Cardiac muscle cell (in vitro differentiated cells and primary cell): ENCODE results near the gene RSPH3. TPM values are rescaled to one million over a fixed set of nuclear protein-coding genes. Genes with fewer than 3 reads are reported as not detected.

ENCODE experiments used
- DNase-seq, 2 donors: peaks; one replicate each; pipeline versions ENCODE4 v3.0.0 to v3.0.0-alpha.2; 2010 to 2017; ENCODE audit warnings: low read depth in 1 of 2, low spot score in 1 of 2
- H3K27ac ChIP-seq: fragments of 200-600 bp; sonication (generic); 2 replicates; pipeline ENCODE4 v1.5.1; 2016
- H3K27me3 ChIP-seq: fragments of 200-600 bp; sonication (generic); 2 replicates; pipeline ENCODE4 v1.6.0; 2016; ENCODE audit warnings: control low read depth
- H3K36me3 ChIP-seq: fragments of 200-600 bp; sonication (generic); 2 replicates; pipeline ENCODE4 v1.5.1; 2016; ENCODE audit warnings: control low read depth
- H3K4me1 ChIP-seq: fragments of 200-600 bp; sonication (generic); 2 replicates; pipeline ENCODE4 v1.8.1; 2017; ENCODE audit warnings: low read depth, mild to moderate bottlenecking, mixed run types
- H3K4me3 ChIP-seq: fragments of 200-600 bp; sonication (generic); 2 replicates; pipeline ENCODE4 v1.5.1; 2016; ENCODE audit warnings: mild to moderate bottlenecking
- H3K9me3 ChIP-seq: fragments of 200-600 bp; sonication (generic); 2 replicates; pipeline ENCODE4 v1.5.1; 2017; ENCODE audit warnings: low read depth, mild to moderate bottlenecking, control low read depth
- CTCF ChIP-seq: IDR thresholded peaks from 2 replicates; pipeline ENCODE4 v1.5.1; 2012; ENCODE audit warnings: low read depth, mild to moderate bottlenecking, low read length
- polyA plus RNA-seq: library from polyadenylated mRNA; unstranded; fragments of >200 nt; fragmentation: Nextera tagmentation; extraction: Ambion mirVana; gene quantifications from 2 replicates; pipeline ENCODE4 v1.2.1, GENCODE V29; 2016
- total RNA-seq: library from RNA; depleted of rRNA; stranded (reverse); fragments of >200 nt; gene quantifications from 2 replicates; pipeline ENCODE4 v1.2.3, GENCODE V29; 2016

Gene RSPH3
- total and polyA plus RNA-seq, 2 experiments from 2014 or later, result 13.8 to 19.7 TPM

GRCh38 chr6:158978757-158979156, 21.2 kb downstream of the RSPH3 start:
- Histone ChIP-seq H3K9me3 (no peaks in the 10 kb centered on the region), H3K36me3 (peaks cover 38% of the 10 kb centered on the region), H3K27me3 (no peaks in the 10 kb centered on the region), H3K27ac (no peak overlapping the region), H3K4me1 (no peaks in the 10 kb centered on the region), H3K4me3 (no peak overlapping the region)
- no peak for TF ChIP-seq CTCF
- DNase-seq, result peak in 1 of 2 donors; percentile 56

GRCh38 chr6:158977382-158977781, 22.6 kb downstream of the RSPH3 start:
- Histone ChIP-seq H3K36me3 (peaks cover 38% of the 10 kb centered on the region), H3K27me3 (no peaks in the 10 kb centered on the region), H3K27ac (no peak overlapping the region), H3K4me3 (no peak overlapping the region), H3K9me3 (no peaks in the 10 kb centered on the region), H3K4me1 (no peaks in the 10 kb centered on the region)
- no peak for TF ChIP-seq CTCF
- no peak for DNase-seq

GRCh38 chr6:158972241-158973233, 27.5 kb downstream of the RSPH3 start:
- no peak overlapping the region for H3K27ac ChIP-seq
- peaks cover 22% of the 10 kb centered on the region for H3K36me3 ChIP-seq
- DNase-seq, result peak; percentile 65 to 77
- H3K4me3 ChIP-seq, result no peak overlapping the region
- no peaks in the 10 kb centered on the region for H3K9me3 ChIP-seq
- peaks cover 18% of the 10 kb centered on the region for H3K4me1 ChIP-seq
- TF ChIP-seq CTCF, result peak; percentile 32
- no peaks in the 10 kb centered on the region for H3K27me3 ChIP-seq

- no peaks in the 10 kb centered on the region for H3K27me3 ChIP-seq
- DNase-seq, result peak in 1 of 2 donors; percentile 52
- H3K4me3 ChIP-seq, result no peak overlapping the region
- no peak for TF ChIP-seq CTCF
- peaks cover 11% of the 10 kb centered on the region for H3K36me3 ChIP-seq
- H3K27ac ChIP-seq, result peak overlapping the region; percentile 84
- H3K4me1 ChIP-seq, result peaks cover 18% of the 10 kb centered on the region
- H3K9me3 ChIP-seq, result no peaks in the 10 kb centered on the region
These were observed 29.2 kb downstream of the RSPH3 start for GRCh38 chr6:158970640-158971275.

GRCh38 chr6:158969148-158969547, 30.9 kb downstream of the RSPH3 start:
- no peak for TF ChIP-seq CTCF
- no peak overlapping the region for H3K27ac ChIP-seq

More at GRCh38 chr6:158969148-158969547, 30.9 kb downstream of the RSPH3 start:
- H3K4me3 ChIP-seq, result no peak overlapping the region
- no peak for DNase-seq
- no peaks in the 10 kb centered on the region for H3K9me3 ChIP-seq
- H3K27me3 ChIP-seq, result no peaks in the 10 kb centered on the region
- H3K36me3 ChIP-seq, result peaks cover 3% of the 10 kb centered on the region
- peaks cover 18% of the 10 kb centered on the region for H3K4me1 ChIP-seq
